ENCODE results near the gene ACADS. TPM values are rescaled to one million over a fixed set of nuclear protein-coding genes. Genes with fewer than 3 reads are reported as not detected.

Gene ACADS
- total and polyA plus RNA-seq, 9 of the 15 experiments (the other 6 are each of a cell fraction or from before 2014, with no cell fraction given): 0.06 to 20.3 (median 8.8) TPM

DNA sequence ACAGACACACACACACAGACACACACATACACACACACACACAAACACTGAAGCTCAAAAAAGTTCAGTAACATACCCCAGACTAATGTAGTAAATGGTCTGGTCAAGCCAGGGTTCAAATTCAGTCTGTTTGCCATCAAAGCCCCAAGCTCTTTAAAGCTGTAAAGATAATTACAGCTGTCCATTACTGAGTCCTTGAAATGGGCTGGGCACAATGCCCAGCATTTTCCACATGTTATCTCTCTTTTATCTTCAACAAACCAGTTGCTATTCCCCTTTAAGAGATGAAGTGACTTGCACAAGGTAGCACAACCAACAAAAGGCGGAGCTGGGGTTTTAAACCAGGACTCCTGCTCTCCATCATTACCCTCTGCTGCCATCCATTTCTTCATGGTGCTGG lies 23.0 kb upstream of the ACADS start:
- no peaks in the 10 kb centered on the region for H3K79me2 ChIP-seq (ENCODE audit: control insufficient read depth, insufficient read depth, low read length)
- H3K9me1 ChIP-seq (ENCODE audit: control insufficient read depth, insufficient read depth, low read length): no peaks in the 10 kb centered on the region
- ChIA-PET POLR2A (interaction anchor here (0.7 to 2.5 kb wide), 6 partner anchors 9 to 385 kb away, joined by 3 to 10 read pairs (median 3); no protein-coding TSS in a partner anchor), CTCF (ENCODE audit: low intra/inter-chr PET ratio) (interaction anchor here (0.6 kb wide), 1 partner anchor 67 kb away, joined by 3 read pairs; no protein-coding TSS in a partner anchor)
- H4K20me1 ChIP-seq (replicated peaks; ENCODE audit: control insufficient read depth, insufficient read depth, low read length): no peaks in the 10 kb centered on the region
- H3K9ac ChIP-seq (ENCODE audit: insufficient read depth in 1 of 2, low read depth in 2 of 2, low read length in 2 of 2): no peak overlapping the region
- FAIRE-seq (no peak), ATAC-seq (no peak), DNase-seq (ENCODE audit: extremely low read depth in 1 of 4, low spot score in 3 of 4) (no peak)
- H3K27ac ChIP-seq (ENCODE audit: extremely low read depth, low read depth, low read length): no peak overlapping the region
- in situ Hi-C loops (cut with MboI) (no loop called here), intact Hi-C loops (cut with micrococcal nuclease) (no loop called here)
- 87% methylated on average over 1 of the region's 1 CpG for WGBS (ENCODE audit: insufficient coverage, low coverage, missing lambda C conversion rate)
- no peak overlapping the region for H3K4me2 ChIP-seq (ENCODE audit: insufficient read depth, low read length)
- H3K4me1 ChIP-seq (replicated peaks in 1 of 2; ENCODE audit: control insufficient read depth in 2 of 2, insufficient read depth in 2 of 2, low read length in 2 of 2): no peaks in the 10 kb centered on the region
- no TSS peak for BruUV-seq (replicated peaks)
- no peak overlapping the region for H3K4me3 ChIP-seq
- peaks cover 63% of the 10 kb centered on the region for H3K36me3 ChIP-seq (ENCODE audit: control insufficient read depth, insufficient read depth, low read length)
- no peak overlapping the region for H2AFZ ChIP-seq (ENCODE audit: low read depth, low read length)
- H3K9me3 ChIP-seq (replicated peaks; ENCODE audit: control insufficient read depth, insufficient read depth, low read depth, low read length): no peaks in the 10 kb centered on the region
- no peaks in the 10 kb centered on the region for H3K27me3 ChIP-seq (ENCODE audit: control insufficient read depth in 2 of 2, insufficient read depth in 2 of 2, low read length in 2 of 2)
- TF ChIP-seq ZNF764 (CRISPR knock-in tag; IDR thresholded peaks at IDR 0.05; ENCODE audit: low read depth): no peak
- no peak for TF ChIP-seq ETV6 (IDR thresholded peaks at IDR 0.05; ENCODE audit: borderline replicate concordance in 1 of 2, low read depth in 2 of 2, low read length in 1 of 2)
- TF ChIP-seq ETV6 (CRISPR knock-in tag; IDR thresholded peaks at IDR 0.05; ENCODE audit: borderline replicate concordance): no peak
- TF ChIP-seq, protein P1, sequence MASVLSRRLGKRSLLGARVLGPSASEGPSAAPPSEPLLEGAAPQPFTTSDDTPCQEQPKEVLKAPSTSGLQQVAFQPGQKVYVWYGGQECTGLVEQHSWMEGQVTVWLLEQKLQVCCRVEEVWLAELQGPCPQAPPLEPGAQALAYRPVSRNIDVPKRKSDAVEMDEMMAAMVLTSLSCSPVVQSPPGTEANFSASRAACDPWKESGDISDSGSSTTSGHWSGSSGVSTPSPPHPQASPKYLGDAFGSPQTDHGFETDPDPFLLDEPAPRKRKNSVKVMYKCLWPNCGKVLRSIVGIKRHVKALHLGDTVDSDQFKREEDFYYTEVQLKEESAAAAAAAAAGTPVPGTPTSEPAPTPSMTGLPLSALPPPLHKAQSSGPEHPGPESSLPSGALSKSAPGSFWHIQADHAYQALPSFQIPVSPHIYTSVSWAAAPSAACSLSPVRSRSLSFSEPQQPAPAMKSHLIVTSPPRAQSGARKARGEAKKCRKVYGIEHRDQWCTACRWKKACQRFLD (CRISPR knock-in tag; IDR thresholded peaks at IDR 0.05): no peak
- TF ChIP-seq TAF9B (IDR thresholded peaks at IDR 0.05; ENCODE audit: partially characterized antibody): no peak
- TF ChIP-seq, protein P2, sequence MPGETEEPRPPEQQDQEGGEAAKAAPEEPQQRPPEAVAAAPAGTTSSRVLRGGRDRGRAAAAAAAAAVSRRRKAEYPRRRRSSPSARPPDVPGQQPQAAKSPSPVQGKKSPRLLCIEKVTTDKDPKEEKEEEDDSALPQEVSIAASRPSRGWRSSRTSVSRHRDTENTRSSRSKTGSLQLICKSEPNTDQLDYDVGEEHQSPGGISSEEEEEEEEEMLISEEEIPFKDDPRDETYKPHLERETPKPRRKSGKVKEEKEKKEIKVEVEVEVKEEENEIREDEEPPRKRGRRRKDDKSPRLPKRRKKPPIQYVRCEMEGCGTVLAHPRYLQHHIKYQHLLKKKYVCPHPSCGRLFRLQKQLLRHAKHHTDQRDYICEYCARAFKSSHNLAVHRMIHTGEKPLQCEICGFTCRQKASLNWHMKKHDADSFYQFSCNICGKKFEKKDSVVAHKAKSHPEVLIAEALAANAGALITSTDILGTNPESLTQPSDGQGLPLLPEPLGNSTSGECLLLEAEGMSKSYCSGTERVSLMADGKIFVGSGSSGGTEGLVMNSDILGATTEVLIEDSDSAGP (CRISPR knock-in tag; IDR thresholded peaks at IDR 0.05): no peak
- TF ChIP-seq ZNF282 (CRISPR knock-in tag; IDR thresholded peaks at IDR 0.05): no peak
- TF ChIP-seq, protein P3, sequence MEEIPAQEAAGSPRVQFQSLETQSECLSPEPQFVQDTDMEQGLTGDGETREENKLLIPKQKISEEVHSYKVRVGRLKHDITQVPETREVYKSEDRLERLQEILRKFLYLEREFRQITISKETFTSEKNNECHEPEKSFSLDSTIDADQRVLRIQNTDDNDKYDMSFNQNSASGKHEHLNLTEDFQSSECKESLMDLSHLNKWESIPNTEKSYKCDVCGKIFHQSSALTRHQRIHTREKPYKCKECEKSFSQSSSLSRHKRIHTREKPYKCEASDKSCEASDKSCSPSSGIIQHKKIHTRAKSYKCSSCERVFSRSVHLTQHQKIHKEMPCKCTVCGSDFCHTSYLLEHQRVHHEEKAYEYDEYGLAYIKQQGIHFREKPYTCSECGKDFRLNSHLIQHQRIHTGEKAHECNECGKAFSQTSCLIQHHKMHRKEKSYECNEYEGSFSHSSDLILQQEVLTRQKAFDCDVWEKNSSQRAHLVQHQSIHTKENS (CRISPR knock-in tag; IDR thresholded peaks at IDR 0.05): no peak
- TF ChIP-seq POLR2AphosphoS5 (IDR thresholded peaks at IDR 0.05; ENCODE audit: control insufficient read depth, insufficient read depth, low read depth, low read length): no peak
- TF ChIP-seq, protein P4, sequence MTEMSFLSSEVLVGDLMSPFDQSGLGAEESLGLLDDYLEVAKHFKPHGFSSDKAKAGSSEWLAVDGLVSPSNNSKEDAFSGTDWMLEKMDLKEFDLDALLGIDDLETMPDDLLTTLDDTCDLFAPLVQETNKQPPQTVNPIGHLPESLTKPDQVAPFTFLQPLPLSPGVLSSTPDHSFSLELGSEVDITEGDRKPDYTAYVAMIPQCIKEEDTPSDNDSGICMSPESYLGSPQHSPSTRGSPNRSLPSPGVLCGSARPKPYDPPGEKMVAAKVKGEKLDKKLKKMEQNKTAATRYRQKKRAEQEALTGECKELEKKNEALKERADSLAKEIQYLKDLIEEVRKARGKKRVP (CRISPR knock-in tag; IDR thresholded peaks at IDR 0.05): no peak
- TF ChIP-seq NFE2L1 (tag; IDR thresholded peaks at IDR 0.05; ENCODE audit: borderline replicate concordance, low read depth): no peak
- TF ChIP-seq CSDE1 (IDR thresholded peaks at IDR 0.05): no peak
- TF ChIP-seq CC2D1A (IDR thresholded peaks at IDR 0.05): no peak
- no peak for TF ChIP-seq SIRT6 (IDR thresholded peaks at IDR 0.05; ENCODE audit: low read depth, low read length)
- no peak for TF ChIP-seq NR2C2 (CRISPR knock-in tag; IDR thresholded peaks at IDR 0.05)
- TF ChIP-seq NR2C2 (tag; IDR thresholded peaks at IDR 0.05): no peak
- TF ChIP-seq POLR2H (tag; IDR thresholded peaks at IDR 0.05; ENCODE audit: low read depth): no peak
- no peak for TF ChIP-seq TAL1 (IDR thresholded peaks at IDR 0.05)

Measured in K562 (cell line).